ENCODE data around the gene TMIE. TPM values are rescaled to one million over a fixed set of nuclear protein-coding genes. Genes with fewer than 3 reads are reported as not detected.

Gene TMIE
- total RNA-seq, 4 donors from 2014 or later = 0.21 TPM; not detected in 3

DNA sequence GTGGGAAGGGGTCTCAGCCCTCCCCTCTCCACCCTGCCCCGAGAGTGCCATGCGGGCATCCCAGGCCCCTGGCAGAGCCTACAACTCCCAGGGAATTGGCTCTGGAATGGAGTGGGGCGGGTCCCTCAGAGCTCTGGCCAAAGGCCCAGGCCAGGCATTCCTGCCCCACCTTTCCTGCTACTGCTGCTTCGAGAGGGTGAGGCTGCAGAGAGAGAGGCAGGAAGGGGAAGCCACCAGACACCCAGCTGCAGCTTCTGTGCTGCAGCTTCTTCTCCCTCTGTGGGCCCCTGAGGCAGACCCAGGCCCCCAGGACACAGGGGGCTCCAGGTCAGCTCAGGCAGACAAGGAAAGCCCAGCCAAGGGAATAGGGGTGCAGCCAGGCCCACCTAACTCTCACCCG is 10.4 kb upstream of the TMIE start:
- H3K4me1 ChIP-seq = peaks cover 0 to 56% (median 19%) of the 10 kb centered on the region in 4 donors
- no peak for DNase-seq (ENCODE audit: low spot score in 2 of 2)
- WGBS, 2 donors = 76 to 78% methylated on average over 3 to 5 of the region's 5 CpGs
- TF ChIP-seq, protein P1, sequence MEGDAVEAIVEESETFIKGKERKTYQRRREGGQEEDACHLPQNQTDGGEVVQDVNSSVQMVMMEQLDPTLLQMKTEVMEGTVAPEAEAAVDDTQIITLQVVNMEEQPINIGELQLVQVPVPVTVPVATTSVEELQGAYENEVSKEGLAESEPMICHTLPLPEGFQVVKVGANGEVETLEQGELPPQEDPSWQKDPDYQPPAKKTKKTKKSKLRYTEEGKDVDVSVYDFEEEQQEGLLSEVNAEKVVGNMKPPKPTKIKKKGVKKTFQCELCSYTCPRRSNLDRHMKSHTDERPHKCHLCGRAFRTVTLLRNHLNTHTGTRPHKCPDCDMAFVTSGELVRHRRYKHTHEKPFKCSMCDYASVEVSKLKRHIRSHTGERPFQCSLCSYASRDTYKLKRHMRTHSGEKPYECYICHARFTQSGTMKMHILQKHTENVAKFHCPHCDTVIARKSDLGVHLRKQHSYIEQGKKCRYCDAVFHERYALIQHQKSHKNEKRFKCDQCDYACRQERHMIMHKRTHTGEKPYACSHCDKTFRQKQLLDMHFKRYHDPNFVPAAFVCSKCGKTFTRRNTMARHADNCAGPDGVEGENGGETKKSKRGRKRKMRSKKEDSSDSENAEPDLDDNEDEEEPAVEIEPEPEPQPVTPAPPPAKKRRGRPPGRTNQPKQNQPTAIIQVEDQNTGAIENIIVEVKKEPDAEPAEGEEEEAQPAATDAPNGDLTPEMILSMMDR (IDR thresholded peaks at IDR 0.05) = no peak
- no peak for TF ChIP-seq POLR2A (IDR thresholded peaks at IDR 0.05)
- TF ChIP-seq EP300 (IDR thresholded peaks at IDR 0.05) = no peak
- peaks cover 0 to 4% (median 0%) of the 10 kb centered on the region in 3 donors for H3K36me3 ChIP-seq
- no peaks in the 10 kb centered on the region for H3K27me3 ChIP-seq
- H3K4me3 ChIP-seq = no peak overlapping the region
- H3K9me3 ChIP-seq = no peaks in the 10 kb centered on the region
- H3K27ac ChIP-seq = no peak overlapping the region

- TF ChIP-seq POLR2A (IDR thresholded peaks at IDR 0.05) (no peak), EP300 (IDR thresholded peaks at IDR 0.05) (no peak)
- TF ChIP-seq, protein P1 (IDR thresholded peaks at IDR 0.05) = no peak
- Histone ChIP-seq H3K27me3 (no peaks in the 10 kb centered on the region), H3K9me3 (no peaks in the 10 kb centered on the region), H3K4me3 (peak overlapping the region; percentile 36 to 77 (median 68)), H3K27ac (peak overlapping the region in 2 of 4 donors; percentile 74 to 77), H3K4me1 (peaks cover 0 to 67% (median 24%) of the 10 kb centered on the region in 4 donors), H3K36me3 (peaks cover 0 to 4% (median 0%) of the 10 kb centered on the region in 3 donors)
- DNase-seq (ENCODE audit: low spot score in 2 of 2) = no peak
- whole genome bisulfite sequencing, 2 donors = 45 to 63% methylated on average over 8 of the region's 11 CpGs
Observed at GRCh38 chr3:46692566-46692990, 8.6 kb upstream of the TMIE start.

DNA sequence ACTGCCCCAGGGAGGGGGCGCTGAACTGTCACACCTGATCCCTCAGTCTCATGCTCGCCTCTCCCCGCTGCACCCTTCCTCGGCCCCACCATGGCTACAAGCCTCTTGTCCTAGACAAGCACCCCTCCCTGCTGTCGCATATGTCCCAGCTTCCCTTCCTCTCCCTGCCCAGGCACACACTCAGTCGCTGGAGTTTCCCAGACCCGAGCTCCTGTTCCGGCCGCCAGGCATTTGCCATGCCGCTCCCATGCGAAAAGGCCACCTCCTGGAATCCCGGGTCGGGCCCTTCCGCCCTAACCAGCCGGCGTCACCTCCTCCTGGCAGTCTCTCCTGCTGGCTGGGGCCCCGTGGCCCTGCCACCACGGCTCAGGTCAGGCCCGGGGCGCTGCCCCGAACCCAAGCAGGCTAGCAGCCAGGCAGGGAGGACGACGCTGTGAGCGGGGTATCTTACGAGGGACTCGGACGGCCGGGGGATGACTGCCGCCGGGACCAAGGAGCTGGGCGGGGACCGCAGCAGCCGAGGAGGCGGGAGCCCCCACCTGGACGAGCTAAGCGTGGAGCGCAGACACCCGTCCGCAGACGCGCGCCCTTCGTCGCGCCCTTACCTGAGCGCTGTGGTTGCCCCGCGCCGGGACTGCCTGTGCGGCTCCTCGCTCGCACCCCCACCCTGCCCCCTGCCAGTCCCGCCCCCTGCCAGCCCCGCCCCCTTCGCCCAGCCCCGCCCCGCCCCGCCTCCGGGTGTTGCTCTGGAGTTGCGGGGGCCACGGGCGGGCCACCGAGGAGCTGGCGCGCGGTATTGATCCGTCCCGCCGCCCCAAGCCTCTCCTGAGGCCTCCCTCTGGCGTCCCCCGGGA is 7.9 kb upstream of the TMIE start, which contains the start of gene ALS2CL:
Gene ALS2CL, minus strand, starts transcription at position 642 of the 854 bp plus-strand sequence. CDS start 4,239 bp downstream, outside the sequence.
- TF ChIP-seq EP300 (IDR thresholded peaks at IDR 0.05) (no peak), POLR2A (IDR thresholded peaks at IDR 0.05) (no peak)
- TF ChIP-seq, protein P1 (IDR thresholded peaks at IDR 0.05) = no peak
- Histone ChIP-seq H3K4me3 (peak within 1 kb of the TSS; percentile 36 to 77 (median 68)), H3K4me1 (peaks cover 0 to 67% (median 24%) of the 10 kb centered on the region in 4 donors), H3K36me3 (peaks cover 0 to under 1% (median 0%) of the 10 kb centered on the region in 3 donors), H3K27ac (peak within 1 kb of the TSS; percentile 44 to 77 (median 70)), H3K9me3 (no peaks in the 10 kb centered on the region), H3K27me3 (no peaks in the 10 kb centered on the region)
- no peak for DNase-seq (ENCODE audit: low spot score in 2 of 2)
- WGBS, 2 donors = 2% methylated on average over 32 to 40 of the region's 71 CpGs

GRCh38 chr3:46693892-46694226 is 7.3 kb upstream of the TMIE start:
- 8 to 21% methylated on average over 20 to 26 of the region's 30 CpGs for WGBS, 2 donors
- H3K4me1 ChIP-seq = peaks cover 0 to 67% (median 24%) of the 10 kb centered on the region in 4 donors
- peak overlapping the region; percentile 36 to 77 (median 68) for H3K4me3 ChIP-seq
- no peak for DNase-seq (ENCODE audit: low spot score in 2 of 2)
- no peaks in the 10 kb centered on the region for H3K36me3 ChIP-seq
- no peaks in the 10 kb centered on the region for H3K27me3 ChIP-seq
- no peaks in the 10 kb centered on the region for H3K9me3 ChIP-seq
- H3K27ac ChIP-seq = peak overlapping the region; percentile 1 to 77 (median 70)
- TF ChIP-seq POLR2A (IDR thresholded peaks at IDR 0.05) (no peak), EP300 (IDR thresholded peaks at IDR 0.05) (no peak)
- TF ChIP-seq, protein P1 (IDR thresholded peaks at IDR 0.05) = no peak

- Histone ChIP-seq H3K36me3 (no peaks in the 10 kb centered on the region), H3K27ac (peak overlapping the region in 2 of 4 donors; percentile 65 to 77), H3K9me3 (no peaks in the 10 kb centered on the region), H3K4me3 (no peak overlapping the region), H3K4me1 (peaks cover 0 to 70% (median 25%) of the 10 kb centered on the region in 4 donors), H3K27me3 (no peaks in the 10 kb centered on the region)
- TF ChIP-seq POLR2A (IDR thresholded peaks at IDR 0.05) (no peak), EP300 (IDR thresholded peaks at IDR 0.05) (no peak)
- TF ChIP-seq, protein P1 (IDR thresholded peaks at IDR 0.05) = no peak
- DNase-seq (ENCODE audit: low spot score in 2 of 2) = no peak
- WGBS, 2 donors = 98% methylated on average over 3 of the region's 3 CpGs
Observed at GRCh38 chr3:46694520-46694919, 6.7 kb upstream of the TMIE start.

All from tibial nerve (tissue), 4 donors.